ENCODE results near the gene PPWD1.
"Not testable (repeated sequence)": the region's sequence is repeated elsewhere in the genome, so short reads cannot be mapped to it uniquely, and the experiment has no call there.

The PPWD1 gene

GRCh38 chr5:65611524-65611923 lies 48.4 kb downstream of the PPWD1 start:
- no peak for ATAC-seq (ENCODE audit: insufficient read depth, low read depth)
- H3K27me3 ChIP-seq (ENCODE audit: insufficient read depth, low read length, poor library complexity) = no peaks in the 10 kb centered on the region
- H4K20me1 ChIP-seq (ENCODE audit: insufficient read depth, low read length) = no peaks in the 10 kb centered on the region
- no peak overlapping the region for H3K27ac ChIP-seq (ENCODE audit: low read length)
- DNase-seq = no peak
- no peaks in the 10 kb centered on the region for H3K9me3 ChIP-seq (ENCODE audit: insufficient read depth, low read length, severe bottlenecking)
- no peak overlapping the region for H3K4me2 ChIP-seq (ENCODE audit: insufficient read depth, low read length)
- peaks cover 74% of the 10 kb centered on the region for H3K36me3 ChIP-seq (ENCODE audit: insufficient read depth, low read length)
- no peak overlapping the region for H3K4me3 ChIP-seq (ENCODE audit: low read depth in 1 of 2, low read length in 2 of 2)
- H2AFZ ChIP-seq (ENCODE audit: low read depth, low read length) = no peak overlapping the region
- H3K4me1 ChIP-seq (ENCODE audit: insufficient read depth, low read length) = no peaks in the 10 kb centered on the region
- TF ChIP-seq CTCF (IDR thresholded peaks at IDR 0.05; ENCODE audit: borderline replicate concordance, extremely low read depth, low read length, poor library complexity, severe bottlenecking) (no peak), EZH2 (IDR thresholded peaks at IDR 0.05; ENCODE audit: borderline replicate concordance, low read depth, low read length, severe bottlenecking) (no peak)
- 0 out of 2 replicates have a peak, but pooled peaks cover 10% of the 10 kb centered on the region for H3K79me2 ChIP-seq (ENCODE audit: insufficient read depth, low read length)
- H3K9ac ChIP-seq (ENCODE audit: low read depth, low read length) = no peak overlapping the region

DNA sequence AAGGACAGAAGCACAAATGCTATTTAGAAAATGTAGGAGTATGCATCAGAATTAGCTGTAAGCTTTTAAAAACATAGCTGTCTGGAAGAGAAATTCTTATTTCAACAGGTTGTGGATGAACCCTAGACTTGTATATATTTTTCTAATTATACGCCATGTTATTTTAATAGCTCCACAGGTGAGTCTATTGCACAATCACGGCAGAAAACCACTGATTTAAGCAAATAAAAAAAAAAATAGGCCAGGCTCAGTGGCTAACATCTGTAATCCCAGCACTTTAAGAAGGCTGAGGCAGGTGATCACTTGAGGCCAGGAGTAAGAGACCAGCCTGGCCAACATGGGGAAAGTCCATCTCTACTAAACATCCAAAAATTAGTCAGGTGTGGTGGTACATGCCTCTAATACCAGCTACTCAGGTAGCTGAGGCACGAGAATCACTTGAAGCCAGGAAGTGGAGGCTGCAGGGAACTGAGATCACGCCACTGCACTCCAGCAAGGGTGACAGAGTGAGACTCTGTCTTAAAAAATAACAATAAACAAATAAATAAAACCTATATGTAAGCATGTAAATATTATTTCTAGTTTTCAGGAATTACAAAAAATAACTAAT lies 49.3 kb downstream of the PPWD1 start:
- ATAC-seq (ENCODE audit: insufficient read depth, low read depth) (no peak), DNase-seq (no peak)
- H3K4me2 ChIP-seq (ENCODE audit: insufficient read depth, low read length) = no peak overlapping the region
- H3K36me3 ChIP-seq (ENCODE audit: insufficient read depth, low read length) = peaks cover 73% of the 10 kb centered on the region
- H3K9me3 ChIP-seq (ENCODE audit: insufficient read depth, low read length, severe bottlenecking) = no peaks in the 10 kb centered on the region
- no peaks in the 10 kb centered on the region for H3K4me1 ChIP-seq (ENCODE audit: insufficient read depth, low read length)
- no peaks in the 10 kb centered on the region for H3K27me3 ChIP-seq (ENCODE audit: insufficient read depth, low read length, poor library complexity)
- H3K27ac ChIP-seq (ENCODE audit: low read length) = no peak overlapping the region
- no peak overlapping the region for H3K9ac ChIP-seq (ENCODE audit: low read depth, low read length)
- no peak overlapping the region for H3K4me3 ChIP-seq (ENCODE audit: low read depth in 1 of 2, low read length in 2 of 2)
- H3K79me2 ChIP-seq (ENCODE audit: insufficient read depth, low read length) = peaks cover 18% of the 10 kb centered on the region
- TF ChIP-seq EZH2 (IDR thresholded peaks at IDR 0.05; ENCODE audit: borderline replicate concordance, low read depth, low read length, severe bottlenecking) = no peak
- no peak for TF ChIP-seq CTCF (IDR thresholded peaks at IDR 0.05; ENCODE audit: borderline replicate concordance, extremely low read depth, low read length, poor library complexity, severe bottlenecking)
- no peaks in the 10 kb centered on the region for H4K20me1 ChIP-seq (ENCODE audit: insufficient read depth, low read length)
- no peak overlapping the region for H2AFZ ChIP-seq (ENCODE audit: low read depth, low read length)

- ATAC-seq (ENCODE audit: insufficient read depth, low read depth) = no peak
- H3K79me2 ChIP-seq (ENCODE audit: insufficient read depth, low read length) = peaks cover 87% of the 10 kb centered on the region
- H2AFZ ChIP-seq (ENCODE audit: low read depth, low read length) = no peak overlapping the region
- H3K27me3 ChIP-seq (ENCODE audit: insufficient read depth, low read length, poor library complexity) = no peaks in the 10 kb centered on the region
- no peak overlapping the region for H3K4me3 ChIP-seq (ENCODE audit: low read depth in 1 of 2, low read length in 2 of 2)
- H3K4me2 ChIP-seq (ENCODE audit: insufficient read depth, low read length) = 0 out of 2 replicates have a peak overlapping the region, but pooled peaks have one; percentile 3
- peaks cover 18% of the 10 kb centered on the region for H3K36me3 ChIP-seq (ENCODE audit: insufficient read depth, low read length)
- H3K27ac ChIP-seq (ENCODE audit: low read length) = no peak overlapping the region
- no peak overlapping the region for H3K9ac ChIP-seq (ENCODE audit: low read depth, low read length)
- H3K4me1 ChIP-seq (ENCODE audit: insufficient read depth, low read length) = peaks cover 24% of the 10 kb centered on the region
- peaks cover 5% of the 10 kb centered on the region; the same call in 1 of the 2 replicates for H4K20me1 ChIP-seq (ENCODE audit: insufficient read depth, low read length)
- H3K9me3 ChIP-seq (ENCODE audit: insufficient read depth, low read length, severe bottlenecking) = no peaks in the 10 kb centered on the region
- TF ChIP-seq EZH2 (IDR thresholded peaks at IDR 0.05; ENCODE audit: borderline replicate concordance, low read depth, low read length, severe bottlenecking) (no peak), CTCF (IDR thresholded peaks at IDR 0.05; ENCODE audit: borderline replicate concordance, extremely low read depth, low read length, poor library complexity, severe bottlenecking) (no peak)
- no peak for DNase-seq
Observed at GRCh38 chr5:65620021-65620420, 56.9 kb downstream of the PPWD1 start.

DNA sequence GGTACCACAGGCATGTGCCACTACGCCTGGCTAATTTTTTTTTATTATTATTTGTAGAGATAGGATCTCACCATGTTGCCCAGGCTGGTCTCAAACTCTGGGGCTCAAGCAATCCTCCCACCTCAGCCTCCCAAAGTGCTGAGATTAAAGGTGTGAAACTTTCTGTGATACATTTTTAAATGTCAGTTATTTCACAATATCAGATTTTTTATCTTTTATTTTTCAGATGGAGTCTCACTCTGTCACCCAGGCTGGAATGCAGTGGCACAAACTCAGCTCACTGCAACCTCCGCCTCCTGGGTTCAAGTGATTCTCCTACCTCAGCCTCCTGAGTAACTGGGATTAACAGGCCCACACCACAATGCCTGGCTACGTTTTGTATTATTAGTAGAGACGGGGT lies 58.9 kb downstream of the PPWD1 start:
- H3K9me3 ChIP-seq (ENCODE audit: insufficient read depth, low read length, severe bottlenecking); ATAC-seq (ENCODE audit: insufficient read depth, low read depth); H2AFZ ChIP-seq (ENCODE audit: low read depth, low read length); H4K20me1 ChIP-seq (ENCODE audit: insufficient read depth, low read length); DNase-seq; H3K36me3 ChIP-seq (ENCODE audit: insufficient read depth, low read length); H3K27ac ChIP-seq (ENCODE audit: low read length); H3K27me3 ChIP-seq (ENCODE audit: insufficient read depth, low read length, poor library complexity); H3K9ac ChIP-seq (ENCODE audit: low read depth, low read length): not testable (repeated sequence)
- Histone ChIP-seq H3K4me3 (ENCODE audit: low read depth in 1 of 2, low read length in 2 of 2) (peak overlapping the region in 1 of 2 experiments; percentile 98; a peak in 1 of 4 replicates), H3K4me1 (ENCODE audit: insufficient read depth, low read length) (peaks cover 38% of the 10 kb centered on the region), H3K4me2 (ENCODE audit: insufficient read depth, low read length) (peak overlapping the region; percentile 88; the same call in 1 of the 2 replicates), H3K79me2 (ENCODE audit: insufficient read depth, low read length) (peaks cover 92% of the 10 kb centered on the region)
